GM10847 (cell line): ENCODE data around the gene ANO2.

Experiments
- POLR2A ChIP-seq: IDR thresholded peaks from 2 replicates; pipeline ENCODE4 v1.6.1; 2011; ENCODE audit not compliant: insufficient read length; ENCODE audit errors: extremely low read depth

The ANO2 gene

DNA sequence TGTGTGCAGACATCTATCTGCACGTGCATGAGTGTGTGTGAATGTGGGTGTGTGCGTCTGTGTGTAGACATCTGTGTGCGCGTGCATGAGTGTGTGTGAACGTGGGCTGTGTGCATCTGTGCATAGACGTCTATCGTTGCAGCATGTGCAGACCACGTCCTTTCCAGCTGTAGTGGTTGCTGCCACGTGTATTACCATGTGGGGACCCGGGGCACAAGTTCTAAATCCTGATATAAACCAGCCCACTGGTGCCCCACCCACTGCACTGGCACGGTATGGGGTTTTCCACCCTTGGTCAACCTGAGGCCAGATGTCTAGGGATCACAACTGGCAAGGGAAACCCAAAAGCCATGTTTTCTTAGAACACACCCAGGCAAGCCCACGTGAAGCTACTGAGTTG is 197.0 kb downstream of the ANO2 start:
- TF ChIP-seq POLR2A: no peak

DNA sequence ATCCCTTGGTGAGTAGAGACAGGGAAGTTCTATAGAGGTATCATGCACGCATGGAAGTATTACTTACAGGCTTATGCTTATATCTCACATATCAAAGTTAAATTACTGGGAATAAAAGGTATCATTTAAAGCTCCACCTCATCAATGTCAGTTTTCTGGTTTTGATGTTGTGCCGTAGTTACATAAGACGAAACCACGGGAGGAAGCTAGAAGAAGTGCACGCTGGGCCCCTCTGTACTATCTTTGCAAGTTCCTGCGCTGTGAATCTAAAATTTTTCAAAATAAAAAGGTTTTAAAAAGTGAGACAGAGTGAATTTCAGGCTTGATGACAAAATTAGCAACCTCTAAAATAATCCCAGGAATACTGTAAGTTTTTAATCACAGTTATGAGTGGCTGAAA is 198.1 kb downstream of the ANO2 start:
- no peak for TF ChIP-seq POLR2A

GRCh38 chr12:5746036-5746908 is 198.8 kb downstream of the ANO2 start:
- TF ChIP-seq POLR2A: no peak

GRCh38 chr12:5745251-5745888 is 199.7 kb downstream of the ANO2 start:
- TF ChIP-seq POLR2A: no peak

DNA sequence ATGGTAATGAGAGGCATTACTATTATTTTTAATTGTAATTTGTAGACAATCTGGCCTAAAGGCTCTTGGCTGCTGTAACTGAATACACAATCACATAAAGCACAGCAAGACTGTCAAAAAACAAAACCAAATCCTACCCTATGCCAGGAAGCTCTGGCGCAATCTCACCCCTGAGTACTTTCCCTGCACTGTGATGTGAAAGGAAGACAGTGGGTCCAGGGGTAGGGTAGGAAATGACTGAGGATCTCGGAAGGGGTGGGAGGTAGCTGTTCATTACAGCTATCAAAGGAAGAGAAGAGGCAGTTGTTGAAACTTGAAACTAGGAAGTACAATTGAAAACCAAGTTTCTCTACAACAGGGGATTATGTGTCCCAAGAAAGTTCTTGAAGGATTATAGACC is 202.8 kb downstream of the ANO2 start:
- TF ChIP-seq POLR2A: no peak

DNA sequence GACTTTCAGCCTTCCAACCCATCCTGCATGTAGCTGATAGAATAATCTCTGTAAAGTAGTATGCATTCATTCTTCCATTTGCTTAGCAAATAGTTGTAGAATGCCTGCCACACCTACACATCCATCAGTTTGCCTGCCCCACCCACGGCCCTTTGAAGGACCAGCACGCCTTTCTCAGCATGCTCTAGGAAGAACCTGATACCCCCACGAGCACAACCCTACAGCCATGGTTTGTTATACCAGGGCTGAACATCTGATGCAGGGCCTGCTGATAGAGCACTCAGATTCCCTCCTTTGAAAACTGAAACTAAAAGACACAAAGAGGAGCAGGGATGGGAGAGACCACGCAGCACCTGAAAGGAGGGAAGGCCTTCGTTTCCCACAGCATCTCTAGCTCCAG is 205.1 kb downstream of the ANO2 start:
- no peak for TF ChIP-seq POLR2A

- TF ChIP-seq POLR2A: no peak
Measured at GRCh38 chr12:5737778-5738177, 207.3 kb downstream of the ANO2 start.

DNA sequence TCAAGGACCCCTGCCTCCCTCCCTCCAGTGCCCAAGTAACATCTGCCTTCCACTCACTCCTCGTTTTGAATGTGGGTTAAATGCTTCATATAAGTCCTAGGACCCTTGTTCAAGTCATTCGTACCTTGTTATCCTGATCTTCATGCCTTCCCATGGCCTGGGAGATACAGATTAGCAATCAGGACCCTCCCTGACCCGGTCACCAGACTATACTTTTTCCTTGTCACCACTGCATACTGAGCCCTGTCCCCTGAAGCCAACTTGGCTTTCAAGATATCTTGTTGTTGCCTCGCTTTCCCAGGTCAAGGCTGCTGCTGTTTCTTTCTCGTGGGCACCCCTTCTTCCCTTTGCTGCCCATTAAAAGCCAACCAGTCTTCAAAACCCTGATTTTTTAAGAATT is 208.5 kb downstream of the ANO2 start:
- TF ChIP-seq POLR2A: no peak

- no peak for TF ChIP-seq POLR2A
Measured at GRCh38 chr12:5736016-5736415, 209.0 kb downstream of the ANO2 start.

GRCh38 chr12:5733916-5734315 is 211.1 kb downstream of the ANO2 start:
- no peak for TF ChIP-seq POLR2A

DNA sequence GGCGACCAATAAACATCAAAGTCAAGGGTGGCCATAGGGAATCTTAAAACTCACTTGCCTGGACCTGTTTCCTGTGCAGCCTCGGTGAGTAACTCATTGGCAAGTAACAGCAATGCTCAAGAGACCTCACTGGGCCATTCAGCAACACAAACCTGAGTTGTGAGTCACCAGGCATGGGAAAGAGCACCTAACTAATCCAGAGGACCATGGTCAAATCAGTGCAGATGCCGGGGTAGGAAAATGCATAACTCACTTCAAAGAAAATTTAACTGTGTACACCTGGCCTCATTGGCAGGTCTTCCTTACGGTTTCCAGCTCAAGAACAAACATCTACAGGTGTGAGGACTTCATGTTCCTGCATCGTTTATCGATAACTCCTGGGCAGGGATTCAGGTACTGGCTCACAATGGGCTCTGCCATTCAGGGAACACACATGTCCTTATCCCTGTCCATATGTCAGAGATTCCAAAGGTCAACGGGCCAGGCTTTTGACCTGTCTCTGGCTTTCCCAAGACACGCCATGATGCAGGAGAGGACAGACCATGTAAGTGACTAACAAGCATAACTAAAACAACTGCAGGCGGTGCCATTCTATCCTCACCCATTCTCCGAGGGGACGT is 211.8 kb downstream of the ANO2 start:
- no peak for TF ChIP-seq POLR2A

DNA sequence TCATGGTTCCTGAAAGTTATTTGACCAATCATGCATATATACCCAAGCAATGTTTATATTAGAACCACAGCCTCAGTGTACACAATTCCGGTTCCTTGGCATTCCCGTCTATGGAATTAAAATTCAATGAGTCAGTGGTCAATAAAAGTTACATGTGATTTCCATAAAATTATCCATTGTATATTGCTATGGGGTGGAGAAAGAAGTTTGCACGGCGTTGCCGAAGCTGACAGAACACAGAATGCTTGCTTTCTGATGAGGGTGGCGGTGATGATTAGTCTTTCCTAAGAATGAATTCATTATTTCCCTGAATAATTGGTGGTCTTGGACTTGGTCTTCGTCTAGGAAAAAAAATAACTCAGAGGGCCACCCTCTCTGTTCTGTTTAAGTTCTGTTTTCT is 214.1 kb downstream of the ANO2 start:
- TF ChIP-seq POLR2A: no peak

DNA sequence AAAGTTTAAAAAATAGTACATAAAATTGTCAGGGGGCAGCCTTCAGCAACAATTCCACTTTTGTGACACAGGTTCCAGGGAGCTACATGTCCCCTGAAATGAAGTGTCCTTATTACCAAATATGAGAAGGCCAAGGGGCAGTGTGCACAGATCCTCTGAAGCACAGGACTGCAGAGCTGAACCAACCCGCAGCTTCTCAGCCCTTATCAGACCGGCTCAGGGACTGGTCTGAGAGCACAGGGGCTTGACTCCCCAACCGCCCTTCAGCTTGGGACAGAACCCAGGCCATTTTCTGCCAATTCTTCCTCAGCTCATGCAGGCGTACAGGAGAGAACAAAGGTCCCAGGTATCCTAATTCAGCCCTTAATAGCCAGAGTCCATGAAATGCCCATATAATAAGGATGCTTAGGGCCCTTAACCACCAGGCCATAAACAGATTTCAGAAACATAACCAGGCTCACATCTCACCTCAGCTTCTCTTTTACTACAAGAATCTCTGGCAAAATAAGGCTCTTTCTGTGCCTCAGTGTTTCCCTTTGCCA is 221.3 kb downstream of the ANO2 start:
- TF ChIP-seq POLR2A: no peak

GRCh38 chr12:5723071-5723470 is 222.0 kb downstream of the ANO2 start:
- no peak for TF ChIP-seq POLR2A

- TF ChIP-seq POLR2A: no peak
Measured at GRCh38 chr12:5720381-5721005, 224.6 kb downstream of the ANO2 start.

GRCh38 chr12:5718680-5719079 is 226.4 kb downstream of the ANO2 start:
- no peak for TF ChIP-seq POLR2A

DNA sequence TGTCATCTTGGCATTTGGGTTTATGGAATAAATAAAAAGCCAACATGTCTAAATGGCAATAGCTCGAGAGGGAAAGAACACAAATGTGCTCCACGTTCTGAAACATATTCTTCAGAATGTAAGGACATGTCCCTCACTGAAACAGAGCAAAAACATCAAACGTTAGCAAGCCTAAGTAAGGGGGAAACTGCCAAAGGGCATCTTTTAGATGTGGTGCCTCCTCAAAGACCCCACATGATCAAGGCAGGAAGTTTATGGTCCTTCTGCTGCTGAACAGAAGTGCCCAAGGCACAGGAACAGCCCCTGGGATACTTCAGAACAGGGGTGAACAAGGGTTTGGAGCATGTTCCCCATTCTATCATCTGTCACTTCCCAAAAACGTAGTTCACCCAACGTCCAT is 227.0 kb downstream of the ANO2 start:
- no peak for TF ChIP-seq POLR2A
